Spleen (tissue), 7 donors: ENCODE results near the gene CXCR6.

Experiments used
- CTCF ChIP-seq, 11 experiments: fragments of 200-600 bp in 7 of 11; fragments of 450-650 bp in 4 of 11; sonication (generic) in 4 of 11; IDR thresholded peaks in 8 of 11; conservative IDR thresholded peaks in 3 of 11; 1 replicate in 7 of 11; 2 replicates in 4 of 11; pipeline versions ENCODE4 v1.4.0 to v1.8.0; 2016 to 2021; ENCODE audit warnings: antibody characterized with exemption in 11 of 11, inconsistent platforms in 4 of 11, mild to moderate bottlenecking in 1 of 11
- POLR2A ChIP-seq, 3 donors: fragments of 450-650 bp; IDR thresholded peaks; one replicate each; pipeline ENCODE4 v1.5.1; 2017; ENCODE audit warnings: antibody characterized with exemption in 3 of 3, mild to moderate bottlenecking in 1 of 3
- POLR2AphosphoS5 ChIP-seq, 3 donors: sonication (generic); formaldehyde crosslinking; IDR thresholded peaks; one replicate each; pipeline ENCODE4 v1.5.1; 2017; ENCODE audit warnings: antibody characterized with exemption in 3 of 3
- donor health status: DM: no; HTN: no; CAD: no; lungs with moderate emphysema.
- donor health status: DM: no; HTN: no; CAD: no.
- donor health status: DM: no; HTN: no; CAD: no.

DNA sequence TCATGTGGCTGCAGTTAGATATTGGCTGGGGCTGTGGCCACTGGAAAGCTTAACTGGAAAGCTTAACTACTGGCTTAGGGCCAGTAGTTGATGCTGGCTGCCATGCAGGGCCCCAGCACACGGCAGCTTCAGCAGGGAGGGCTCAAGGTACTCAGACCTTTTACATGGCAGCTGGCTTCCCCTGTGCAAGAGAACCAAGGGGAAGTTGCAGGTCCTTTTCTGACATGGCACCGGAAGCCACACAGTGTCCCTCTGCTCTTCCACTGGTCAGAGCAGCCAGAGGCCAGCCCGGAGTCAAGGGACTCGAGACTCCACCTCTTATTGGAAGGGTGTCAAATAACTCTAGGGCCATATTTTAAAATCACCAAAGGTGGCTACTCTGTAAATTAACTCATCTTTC, 32.4 kb upstream of the CXCR6 start:
- TF ChIP-seq CTCF (IDR thresholded peaks at IDR 0.05 in 8 of 11, conservative IDR thresholded peaks at IDR 0.05 in 3 of 11): no peak
- TF ChIP-seq POLR2AphosphoS5 (IDR thresholded peaks at IDR 0.05): no peak
- TF ChIP-seq POLR2A (IDR thresholded peaks at IDR 0.05): no peak
